Endothelial cell (in vitro differentiated cells): ENCODE data around the gene SNCB. TPM values are rescaled to one million over a fixed set of nuclear protein-coding genes. Genes with fewer than 3 reads are reported as not detected.

Experiments
- DNase-seq: peaks from one replicate; pipeline ENCODE4 v3.0.0; 2021; ENCODE audit warnings: low spot score
- H3K27ac Mint-ChIP-seq: one replicate; pipeline ENCODE4 v1.8.0; 2021; ENCODE audit warnings: mixed read lengths, inconsistent platforms; ENCODE audit not compliant: unreplicated experiment
- H3K27me3 Mint-ChIP-seq: one replicate; pipeline ENCODE4 v1.8.0; 2021; ENCODE audit warnings: mild to moderate bottlenecking, moderate library complexity, mixed read lengths, inconsistent platforms; ENCODE audit not compliant: unreplicated experiment
- H3K36me3 Mint-ChIP-seq: one replicate; pipeline ENCODE4 v1.8.0; 2021; ENCODE audit warnings: mild to moderate bottlenecking, low read depth, mixed read lengths, inconsistent platforms; ENCODE audit not compliant: unreplicated experiment
- H3K4me1 Mint-ChIP-seq: one replicate; pipeline ENCODE4 v1.8.0; 2021; ENCODE audit warnings: mild to moderate bottlenecking, mixed read lengths, inconsistent platforms; ENCODE audit not compliant: unreplicated experiment
- H3K4me3 Mint-ChIP-seq: one replicate; pipeline ENCODE4 v1.8.0; 2021; ENCODE audit warnings: mild to moderate bottlenecking, mixed read lengths, inconsistent platforms; ENCODE audit not compliant: unreplicated experiment
- H3K9me3 Mint-ChIP-seq: one replicate; pipeline ENCODE4 v1.8.0; 2021; ENCODE audit warnings: mixed read lengths, inconsistent platforms; ENCODE audit not compliant: unreplicated experiment
- total RNA-seq: library from RNA; stranded (reverse); fragmentation: NEBNext Ultra II Directional; extraction: Animal tissue kit (Norgen Biotek cat#: 25700); gene quantifications from one replicate; pipeline ENCODE4 v1.2.1, GENCODE V29; 2021; ENCODE audit not compliant: unreplicated experiment
- TF ChIP-seq, protein P1 (sequence below): fragments of 200-600 bp; sonication (generic); IDR thresholded peaks from one replicate; pipeline ENCODE4 v1.5.0; 2021; ENCODE audit warnings: antibody characterized with exemption; ENCODE audit not compliant: unreplicated experiment

The SNCB gene
- total RNA-seq, 1 donor from 2014 or later: 0.80 TPM

DNA sequence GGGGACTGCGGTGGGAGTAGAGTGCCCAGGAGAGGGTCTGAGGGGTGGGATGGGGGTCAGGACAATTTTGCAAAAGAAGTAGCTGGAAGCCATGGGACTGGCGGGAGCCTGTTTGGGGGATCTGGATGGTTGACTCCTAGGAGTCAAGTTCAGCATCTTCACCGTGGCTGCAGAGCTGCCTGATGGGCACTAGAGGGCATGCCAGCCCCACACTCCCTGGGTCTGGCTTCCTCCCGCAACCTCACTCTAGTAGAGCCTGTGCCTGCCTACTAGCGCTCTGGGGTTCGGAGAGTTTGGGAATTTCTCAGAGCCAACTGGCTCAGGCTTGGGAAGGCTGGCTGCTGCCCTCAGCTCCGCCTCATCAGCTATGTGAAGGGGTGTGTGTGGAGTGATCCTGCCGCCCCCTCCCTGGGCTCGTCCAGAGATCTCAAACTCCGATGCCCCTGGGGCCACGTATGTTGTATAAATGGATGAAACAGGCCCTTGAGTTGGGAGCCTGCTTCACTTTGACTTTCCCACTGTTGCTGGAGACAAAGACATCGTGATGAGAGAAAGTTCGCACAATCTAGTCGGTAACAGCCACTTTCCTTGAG is 27.8 kb upstream of the SNCB start:
- Mint-ChIP-seq H3K4me3 (no peak overlapping the region), H3K27ac (no peak overlapping the region), H3K36me3 (peaks cover 19% of the 10 kb centered on the region), H3K9me3 (no peaks in the 10 kb centered on the region), H3K27me3 (peaks cover 11% of the 10 kb centered on the region), H3K4me1 (no peaks in the 10 kb centered on the region)
- peak; percentile 69 for DNase-seq
- TF ChIP-seq, protein P1, sequence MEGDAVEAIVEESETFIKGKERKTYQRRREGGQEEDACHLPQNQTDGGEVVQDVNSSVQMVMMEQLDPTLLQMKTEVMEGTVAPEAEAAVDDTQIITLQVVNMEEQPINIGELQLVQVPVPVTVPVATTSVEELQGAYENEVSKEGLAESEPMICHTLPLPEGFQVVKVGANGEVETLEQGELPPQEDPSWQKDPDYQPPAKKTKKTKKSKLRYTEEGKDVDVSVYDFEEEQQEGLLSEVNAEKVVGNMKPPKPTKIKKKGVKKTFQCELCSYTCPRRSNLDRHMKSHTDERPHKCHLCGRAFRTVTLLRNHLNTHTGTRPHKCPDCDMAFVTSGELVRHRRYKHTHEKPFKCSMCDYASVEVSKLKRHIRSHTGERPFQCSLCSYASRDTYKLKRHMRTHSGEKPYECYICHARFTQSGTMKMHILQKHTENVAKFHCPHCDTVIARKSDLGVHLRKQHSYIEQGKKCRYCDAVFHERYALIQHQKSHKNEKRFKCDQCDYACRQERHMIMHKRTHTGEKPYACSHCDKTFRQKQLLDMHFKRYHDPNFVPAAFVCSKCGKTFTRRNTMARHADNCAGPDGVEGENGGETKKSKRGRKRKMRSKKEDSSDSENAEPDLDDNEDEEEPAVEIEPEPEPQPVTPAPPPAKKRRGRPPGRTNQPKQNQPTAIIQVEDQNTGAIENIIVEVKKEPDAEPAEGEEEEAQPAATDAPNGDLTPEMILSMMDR: peak; percentile 70

DNA sequence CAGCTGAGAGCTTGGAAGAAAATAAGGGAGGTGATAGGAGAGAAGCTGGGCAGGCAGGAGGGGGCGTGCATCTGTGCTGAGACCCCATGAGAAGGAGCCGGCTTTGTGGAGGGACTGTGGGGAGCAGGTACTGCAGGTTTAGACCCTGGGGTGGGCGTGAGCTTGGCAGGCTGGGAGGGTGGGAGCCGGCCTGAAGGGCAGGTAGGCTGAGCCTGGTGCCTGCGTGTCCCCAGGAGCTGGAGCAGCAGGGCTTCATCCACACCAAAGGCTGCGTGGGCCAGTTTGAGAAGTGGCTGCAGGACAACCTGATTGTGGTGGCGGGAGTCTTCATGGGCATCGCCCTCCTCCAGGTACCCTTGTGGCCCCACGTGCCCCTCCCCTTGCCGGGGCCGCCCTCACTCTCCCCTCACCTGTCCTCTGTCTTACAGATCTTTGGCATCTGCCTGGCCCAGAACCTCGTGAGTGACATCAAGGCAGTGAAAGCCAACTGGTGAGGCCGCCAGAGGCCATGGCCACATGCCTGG is 26.2 kb upstream of the SNCB start:
- TF ChIP-seq, protein P1: no peak
- H3K4me3 Mint-ChIP-seq: no peak overlapping the region
- H3K4me1 Mint-ChIP-seq: no peaks in the 10 kb centered on the region
- DNase-seq: no peak
- peaks cover 20% of the 10 kb centered on the region for H3K36me3 Mint-ChIP-seq
- peaks cover 16% of the 10 kb centered on the region for H3K27me3 Mint-ChIP-seq
- no peak overlapping the region for H3K27ac Mint-ChIP-seq
- H3K9me3 Mint-ChIP-seq: no peaks in the 10 kb centered on the region

DNA sequence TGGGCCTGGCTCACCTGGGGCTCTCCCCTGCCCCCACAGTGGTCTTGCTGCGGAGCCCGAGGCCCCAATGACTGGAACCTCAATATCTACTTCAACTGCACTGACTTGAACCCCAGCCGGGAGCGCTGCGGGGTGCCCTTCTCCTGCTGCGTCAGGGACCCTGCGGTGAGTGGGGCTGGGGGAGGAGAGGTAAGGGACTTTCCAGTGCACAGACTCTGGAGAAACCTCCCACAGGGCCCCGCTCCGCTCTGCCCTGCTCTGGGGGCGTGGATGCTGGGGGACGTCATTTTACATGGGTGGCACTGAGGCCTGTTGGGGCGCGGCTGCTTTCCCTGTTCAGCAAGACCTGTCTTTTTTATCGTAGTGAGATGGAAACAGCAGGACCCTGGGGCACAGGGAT is 24.5 kb upstream of the SNCB start:
- TF ChIP-seq, protein P1: no peak
- DNase-seq: no peak
- Mint-ChIP-seq H3K36me3 (peaks cover 20% of the 10 kb centered on the region), H3K27ac (no peak overlapping the region), H3K27me3 (peaks cover 22% of the 10 kb centered on the region), H3K4me1 (peaks cover 2% of the 10 kb centered on the region), H3K9me3 (no peaks in the 10 kb centered on the region), H3K4me3 (no peak overlapping the region)

DNA sequence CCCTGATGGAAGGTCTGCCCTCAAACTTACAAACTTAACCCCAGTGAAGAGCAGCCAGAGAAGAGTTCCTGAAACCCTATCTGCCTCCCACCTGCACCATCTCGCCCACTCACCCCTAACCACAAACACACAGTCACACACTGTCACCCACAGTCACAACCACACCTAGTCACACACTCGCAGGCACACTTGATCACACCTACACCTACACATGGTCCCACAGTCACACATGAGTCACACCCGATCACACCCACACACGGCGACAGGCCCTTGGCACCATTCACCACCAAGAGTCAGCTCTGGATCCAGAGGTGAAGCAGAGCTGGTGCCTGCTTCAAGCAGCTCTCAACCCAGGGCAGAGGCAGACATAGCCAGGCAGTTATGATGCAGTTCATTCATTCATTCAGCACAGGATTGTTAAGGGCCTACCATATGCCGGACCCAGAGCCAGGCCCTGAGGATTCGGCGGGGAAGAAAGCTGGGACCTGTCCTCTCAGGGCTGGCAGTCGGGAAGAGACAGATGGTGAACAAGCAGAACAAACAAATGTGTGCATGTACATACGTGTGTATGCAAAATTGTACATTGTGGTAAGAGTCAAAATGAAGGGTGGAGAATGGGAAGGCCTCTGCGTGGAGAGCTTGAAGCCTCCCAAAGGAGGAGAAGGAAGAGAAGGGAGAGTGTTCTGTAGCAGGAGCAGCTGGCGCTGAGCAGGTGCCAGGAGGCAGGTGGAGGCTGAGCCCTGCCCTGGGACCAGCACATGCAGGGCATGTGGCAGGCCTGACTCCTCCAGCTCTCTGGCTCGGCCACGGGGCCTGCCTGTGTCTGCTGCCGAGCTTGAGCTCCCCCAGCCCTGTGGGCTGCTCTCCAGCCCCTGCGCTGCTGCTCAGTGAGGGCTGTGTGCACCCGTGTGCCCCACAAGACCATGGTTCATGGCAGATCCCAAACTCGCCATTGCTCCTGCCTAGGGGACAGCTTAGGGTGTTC is 23.4 kb upstream of the SNCB start:
- peaks cover 22% of the 10 kb centered on the region for H3K27me3 Mint-ChIP-seq
- H3K27ac Mint-ChIP-seq: peak overlapping the region; percentile 21
- peak overlapping the region; percentile 29 for H3K4me3 Mint-ChIP-seq
- no peaks in the 10 kb centered on the region for H3K9me3 Mint-ChIP-seq
- no peak for DNase-seq
- peaks cover 20% of the 10 kb centered on the region for H3K36me3 Mint-ChIP-seq
- TF ChIP-seq, protein P1: no peak
- H3K4me1 Mint-ChIP-seq: peaks cover 3% of the 10 kb centered on the region

DNA sequence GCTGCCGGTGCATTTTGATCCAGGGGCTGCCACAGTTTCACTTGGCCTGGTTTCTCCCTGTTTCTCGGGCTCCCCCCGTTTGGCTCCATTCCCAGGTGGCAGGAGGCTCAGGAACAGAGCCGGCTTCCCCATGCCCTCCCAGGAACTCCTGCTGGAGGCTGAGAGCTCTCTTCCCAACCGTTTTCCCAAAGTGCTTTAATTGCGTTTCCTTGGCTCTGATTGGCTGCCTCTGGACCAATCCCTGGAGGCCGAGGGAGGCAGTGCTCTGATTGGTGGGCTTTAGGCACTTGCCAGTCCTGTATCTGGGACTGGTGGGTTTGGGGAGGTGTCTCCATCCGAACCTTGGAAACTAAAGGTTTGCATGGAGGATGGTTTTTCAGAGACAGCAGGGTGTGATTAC is 21.8 kb upstream of the SNCB start:
- no peak overlapping the region for H3K4me3 Mint-ChIP-seq
- H3K27me3 Mint-ChIP-seq: peaks cover 22% of the 10 kb centered on the region
- H3K36me3 Mint-ChIP-seq: peaks cover 20% of the 10 kb centered on the region
- peaks cover 6% of the 10 kb centered on the region for H3K4me1 Mint-ChIP-seq
- no peak for DNase-seq
- no peak overlapping the region for H3K27ac Mint-ChIP-seq
- H3K9me3 Mint-ChIP-seq: no peaks in the 10 kb centered on the region
- TF ChIP-seq, protein P1: no peak
